Thyroid gland (tissue), 4 donors: ENCODE results near the gene SPDEF.

ENCODE experiments used
- CTCF ChIP-seq, 6 experiments: fragments of 200-600 bp in 3 of 6; fragments of 450-650 bp in 3 of 6; sonication (generic) in 3 of 6; IDR thresholded peaks; one replicate each; pipeline ENCODE4 v1.5.1; 2016 to 2019; ENCODE audit warnings: antibody characterized with exemption in 6 of 6, mild to moderate bottlenecking in 2 of 6, inconsistent platforms in 1 of 6, moderate library complexity in 1 of 6
- POLR2A ChIP-seq, 2 donors: fragments of 450-650 bp; IDR thresholded peaks; one replicate each; pipeline ENCODE4 v1.6.1; 2017; ENCODE audit warnings: antibody characterized with exemption in 2 of 2, mild to moderate bottlenecking in 2 of 2, moderate library complexity in 1 of 2

- TF ChIP-seq CTCF (IDR thresholded peaks at IDR 0.05) (no peak), POLR2A (IDR thresholded peaks at IDR 0.05) (no peak)
These were observed 6.9 kb upstream of the SPDEF start for GRCh38 chr6:34562861-34563512.
